ENCODE results near the gene ZBTB46.

DNA sequence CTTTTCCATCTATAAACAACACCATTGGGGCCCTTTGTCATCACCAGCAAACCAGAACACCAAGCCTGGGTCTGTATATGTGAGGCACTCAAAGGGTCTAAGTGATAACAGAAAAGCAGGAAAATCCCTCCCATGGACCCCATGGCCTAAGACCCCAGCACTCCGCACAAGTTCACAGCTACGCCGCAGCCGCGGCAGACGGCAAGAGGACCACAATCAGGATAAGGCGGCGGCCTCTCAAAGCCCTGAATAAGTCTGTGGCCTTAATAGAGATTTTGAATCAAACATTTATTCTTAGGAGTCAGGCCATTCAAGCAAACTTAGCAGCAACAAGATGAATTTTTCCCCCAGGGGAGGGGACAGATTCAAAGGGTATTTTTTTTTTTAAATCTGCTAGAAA is 2.9 kb downstream of the ZBTB46 start:
- TF ChIP-seq POLR2A (IDR thresholded peaks at IDR 0.05): no peak
- TF ChIP-seq, protein P1, sequence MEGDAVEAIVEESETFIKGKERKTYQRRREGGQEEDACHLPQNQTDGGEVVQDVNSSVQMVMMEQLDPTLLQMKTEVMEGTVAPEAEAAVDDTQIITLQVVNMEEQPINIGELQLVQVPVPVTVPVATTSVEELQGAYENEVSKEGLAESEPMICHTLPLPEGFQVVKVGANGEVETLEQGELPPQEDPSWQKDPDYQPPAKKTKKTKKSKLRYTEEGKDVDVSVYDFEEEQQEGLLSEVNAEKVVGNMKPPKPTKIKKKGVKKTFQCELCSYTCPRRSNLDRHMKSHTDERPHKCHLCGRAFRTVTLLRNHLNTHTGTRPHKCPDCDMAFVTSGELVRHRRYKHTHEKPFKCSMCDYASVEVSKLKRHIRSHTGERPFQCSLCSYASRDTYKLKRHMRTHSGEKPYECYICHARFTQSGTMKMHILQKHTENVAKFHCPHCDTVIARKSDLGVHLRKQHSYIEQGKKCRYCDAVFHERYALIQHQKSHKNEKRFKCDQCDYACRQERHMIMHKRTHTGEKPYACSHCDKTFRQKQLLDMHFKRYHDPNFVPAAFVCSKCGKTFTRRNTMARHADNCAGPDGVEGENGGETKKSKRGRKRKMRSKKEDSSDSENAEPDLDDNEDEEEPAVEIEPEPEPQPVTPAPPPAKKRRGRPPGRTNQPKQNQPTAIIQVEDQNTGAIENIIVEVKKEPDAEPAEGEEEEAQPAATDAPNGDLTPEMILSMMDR (IDR thresholded peaks at IDR 0.05): no peak
- TF ChIP-seq POLR2AphosphoS5 (IDR thresholded peaks at IDR 0.05): no peak

Data from prostate gland (tissue), 2 donors.